HL-60 (cell line): ENCODE measurements around the gene DISP2.

ENCODE experiments used
- CTCF ChIP-seq: IDR thresholded peaks from one replicate; pipeline ENCODE4 v1.5.1; 2011; ENCODE audit warnings: low read length, control low read depth, inconsistent platforms; ENCODE audit not compliant: insufficient read depth
- POLR2AphosphoS5 ChIP-seq: IDR thresholded peaks from 2 replicates; pipeline ENCODE4 v1.6.1; 2012; ENCODE audit warnings: low read depth
- TF ChIP-seq, protein P1 (sequence below): IDR thresholded peaks from 2 replicates; pipeline ENCODE4 v1.6.1; 2012; ENCODE audit warnings: low read depth; ENCODE audit not compliant: insufficient replicate concordance

- TF ChIP-seq CTCF (no peak), POLR2AphosphoS5 (no peak)
- TF ChIP-seq, protein P1, sequence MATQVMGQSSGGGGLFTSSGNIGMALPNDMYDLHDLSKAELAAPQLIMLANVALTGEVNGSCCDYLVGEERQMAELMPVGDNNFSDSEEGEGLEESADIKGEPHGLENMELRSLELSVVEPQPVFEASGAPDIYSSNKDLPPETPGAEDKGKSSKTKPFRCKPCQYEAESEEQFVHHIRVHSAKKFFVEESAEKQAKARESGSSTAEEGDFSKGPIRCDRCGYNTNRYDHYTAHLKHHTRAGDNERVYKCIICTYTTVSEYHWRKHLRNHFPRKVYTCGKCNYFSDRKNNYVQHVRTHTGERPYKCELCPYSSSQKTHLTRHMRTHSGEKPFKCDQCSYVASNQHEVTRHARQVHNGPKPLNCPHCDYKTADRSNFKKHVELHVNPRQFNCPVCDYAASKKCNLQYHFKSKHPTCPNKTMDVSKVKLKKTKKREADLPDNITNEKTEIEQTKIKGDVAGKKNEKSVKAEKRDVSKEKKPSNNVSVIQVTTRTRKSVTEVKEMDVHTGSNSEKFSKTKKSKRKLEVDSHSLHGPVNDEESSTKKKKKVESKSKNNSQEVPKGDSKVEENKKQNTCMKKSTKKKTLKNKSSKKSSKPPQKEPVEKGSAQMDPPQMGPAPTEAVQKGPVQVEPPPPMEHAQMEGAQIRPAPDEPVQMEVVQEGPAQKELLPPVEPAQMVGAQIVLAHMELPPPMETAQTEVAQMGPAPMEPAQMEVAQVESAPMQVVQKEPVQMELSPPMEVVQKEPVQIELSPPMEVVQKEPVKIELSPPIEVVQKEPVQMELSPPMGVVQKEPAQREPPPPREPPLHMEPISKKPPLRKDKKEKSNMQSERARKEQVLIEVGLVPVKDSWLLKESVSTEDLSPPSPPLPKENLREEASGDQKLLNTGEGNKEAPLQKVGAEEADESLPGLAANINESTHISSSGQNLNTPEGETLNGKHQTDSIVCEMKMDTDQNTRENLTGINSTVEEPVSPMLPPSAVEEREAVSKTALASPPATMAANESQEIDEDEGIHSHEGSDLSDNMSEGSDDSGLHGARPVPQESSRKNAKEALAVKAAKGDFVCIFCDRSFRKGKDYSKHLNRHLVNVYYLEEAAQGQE, result no peak
Observed at GRCh38 chr15:40365624-40366456, 7.8 kb downstream of the DISP2 start.
